ENCODE data around the gene ABI3.
A peak's percentile ranks its signal among the peaks of the same experiment; 100 is the strongest.

ABI3 gene

DNA sequence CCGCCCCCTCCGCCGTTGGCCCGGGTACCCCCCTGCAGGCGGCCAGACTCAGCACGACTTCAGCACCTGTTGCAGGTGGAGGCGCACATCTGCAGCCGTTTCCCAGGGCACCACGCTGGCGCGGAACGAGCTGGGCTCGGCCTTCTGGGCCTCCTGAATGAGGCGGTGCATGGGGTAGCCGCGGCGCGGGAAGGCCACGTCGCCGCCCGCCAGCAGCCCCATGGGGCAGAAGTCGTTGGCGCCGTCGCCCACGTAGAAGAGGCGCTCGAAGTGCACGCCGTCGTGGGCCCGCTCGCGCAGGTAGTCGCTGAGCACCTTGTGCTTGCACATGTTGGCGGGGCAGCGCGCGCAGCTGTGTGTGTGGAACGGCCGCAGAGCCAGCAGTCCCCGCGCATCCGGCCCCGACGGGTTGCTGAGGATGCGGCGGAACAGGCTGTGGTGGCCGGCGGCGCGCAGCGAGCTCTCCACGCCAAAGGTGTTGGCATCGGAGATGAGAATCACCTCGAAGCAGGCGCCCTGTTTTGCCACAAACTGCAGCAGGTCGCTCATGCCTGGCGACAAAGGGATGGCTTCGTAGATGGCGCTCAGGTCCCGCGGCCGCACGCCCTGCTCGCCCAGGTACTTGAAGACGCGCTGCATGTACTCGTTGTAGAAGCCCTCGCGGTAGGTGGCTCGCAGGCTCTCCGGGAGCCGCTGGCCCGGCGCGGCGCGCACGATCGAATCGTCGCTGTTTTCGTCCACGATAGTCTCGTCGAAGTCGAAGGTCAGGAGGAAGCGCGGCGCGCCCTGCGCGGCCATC, 13.9 kb downstream of the ABI3 start:
- no peak for DNase-seq

DNA sequence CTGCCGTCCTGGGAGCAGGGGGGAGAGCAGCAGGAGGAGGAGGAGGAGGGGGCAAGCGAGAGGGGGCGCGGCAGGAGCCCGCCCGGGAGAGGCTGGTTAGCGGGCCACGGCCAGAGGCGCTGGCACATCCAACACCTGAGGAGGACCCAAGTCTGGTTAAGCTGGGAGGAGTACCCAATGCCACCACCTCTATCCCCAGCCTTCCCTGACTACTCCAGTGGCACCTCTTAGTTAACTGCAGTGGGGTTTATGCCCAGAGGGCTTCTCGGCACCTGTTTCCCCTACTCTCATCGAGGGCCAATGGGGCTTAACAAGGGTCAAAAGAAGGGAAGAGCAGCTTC, 14.5 kb downstream of the ABI3 start:
- DNase-seq, result no peak

DNA sequence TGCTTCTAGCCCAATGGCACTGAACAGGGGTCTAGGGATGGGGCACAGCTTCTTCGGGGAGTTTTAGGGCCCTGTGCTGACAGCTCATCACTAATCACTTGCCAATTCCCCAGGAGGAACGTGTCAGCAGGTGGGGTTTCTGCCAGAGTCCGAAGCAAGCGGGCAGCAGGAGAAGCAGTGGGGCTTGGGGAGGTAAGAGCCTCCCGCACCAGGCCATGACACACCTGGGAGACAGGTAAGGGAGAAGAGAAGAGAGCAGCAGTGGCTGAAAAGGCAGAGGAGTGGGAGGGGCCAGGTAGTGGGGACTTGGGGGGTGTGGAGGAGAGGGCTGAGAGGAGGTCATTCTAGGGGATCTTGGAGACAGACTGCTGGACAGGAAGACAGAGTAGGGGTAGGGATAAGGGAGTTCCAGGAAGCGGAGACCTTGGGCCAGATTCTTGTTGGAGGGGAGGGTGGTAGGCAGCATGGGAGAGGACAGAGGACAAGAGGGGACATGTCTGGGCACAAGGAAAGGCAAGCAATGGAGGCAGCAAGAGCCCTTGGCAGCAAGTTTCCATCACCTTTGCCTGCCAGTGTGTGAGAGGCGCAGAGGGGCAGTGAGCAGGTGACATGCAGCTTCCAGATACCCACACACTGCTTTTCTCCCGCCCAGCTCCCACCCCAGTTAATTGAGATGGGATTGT, 15.2 kb downstream of the ABI3 start:
- DNase-seq, result no peak

DNA sequence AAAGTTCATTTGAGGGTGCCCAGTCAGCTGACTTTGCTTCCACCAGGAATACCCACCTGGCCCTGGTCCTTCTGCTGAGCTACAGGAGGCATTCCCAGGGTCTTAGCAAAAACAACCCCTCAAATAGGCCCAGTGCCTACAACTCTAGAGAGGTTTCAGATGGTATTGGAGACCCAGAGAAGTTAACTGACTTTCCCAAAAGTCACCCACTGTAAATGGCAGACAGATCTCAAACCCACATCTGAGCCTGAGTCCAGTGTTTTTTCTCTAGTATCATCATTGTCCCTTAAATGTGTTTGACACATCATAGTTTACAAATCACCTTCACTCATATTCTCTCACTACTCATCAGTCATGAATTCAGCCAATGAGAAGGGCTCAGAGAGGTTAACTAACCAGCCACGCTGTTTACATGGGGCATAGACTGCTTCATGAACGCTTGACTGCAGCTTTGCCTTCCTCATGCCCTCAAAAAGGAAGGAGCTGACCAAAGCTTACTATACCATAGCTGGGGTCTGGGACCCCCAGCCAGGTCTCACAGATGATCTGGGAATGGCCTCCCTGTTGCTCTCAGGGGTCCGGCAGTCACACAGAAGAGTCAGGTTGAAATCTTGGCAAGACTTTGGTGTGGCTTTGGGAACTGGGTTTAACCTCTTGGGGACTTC, 16.4 kb downstream of the ABI3 start:
- DNase-seq, result no peak

DNA sequence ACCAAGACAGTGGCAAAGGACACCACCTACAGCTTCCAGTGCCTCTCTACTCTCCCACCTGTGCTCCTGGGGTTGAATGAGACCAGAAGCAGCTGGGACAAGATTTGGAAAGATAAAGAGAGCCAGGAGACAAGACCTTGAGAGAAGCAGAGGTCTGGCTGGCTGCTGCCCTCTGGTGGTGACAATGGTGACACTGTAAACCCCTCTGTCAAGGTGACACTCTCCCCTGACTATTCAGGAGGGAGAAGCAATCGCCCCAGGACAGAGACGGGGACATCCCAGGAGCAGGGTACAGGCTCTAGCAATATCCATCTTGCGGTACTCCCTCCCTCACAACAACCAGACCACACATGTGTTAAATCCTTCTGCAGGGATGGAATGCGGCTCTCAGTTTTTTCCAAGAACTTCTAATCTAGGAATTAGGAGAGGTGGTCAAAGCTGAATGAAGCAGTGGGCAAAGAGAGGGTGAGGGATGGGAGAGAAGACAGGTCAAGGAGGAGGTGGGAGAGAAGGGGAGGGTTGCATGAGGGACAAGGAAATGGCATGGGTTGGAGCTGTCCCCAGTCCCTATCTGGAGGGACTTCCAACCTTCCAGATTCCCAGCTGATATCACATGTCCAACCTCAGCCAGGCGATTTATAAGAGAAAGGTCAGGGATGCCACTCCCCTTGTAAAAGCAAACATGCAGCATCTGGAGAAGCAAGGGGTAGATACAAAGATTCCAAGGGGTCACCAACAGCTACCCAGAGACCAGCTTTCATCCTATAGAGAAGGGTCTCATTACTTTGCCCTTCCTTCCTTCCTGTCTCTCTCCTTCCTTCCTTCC, 17.1 kb downstream of the ABI3 start:
- peak in 48 of 58 donors; percentile 4 to 83 (median 34) for DNase-seq

DNA sequence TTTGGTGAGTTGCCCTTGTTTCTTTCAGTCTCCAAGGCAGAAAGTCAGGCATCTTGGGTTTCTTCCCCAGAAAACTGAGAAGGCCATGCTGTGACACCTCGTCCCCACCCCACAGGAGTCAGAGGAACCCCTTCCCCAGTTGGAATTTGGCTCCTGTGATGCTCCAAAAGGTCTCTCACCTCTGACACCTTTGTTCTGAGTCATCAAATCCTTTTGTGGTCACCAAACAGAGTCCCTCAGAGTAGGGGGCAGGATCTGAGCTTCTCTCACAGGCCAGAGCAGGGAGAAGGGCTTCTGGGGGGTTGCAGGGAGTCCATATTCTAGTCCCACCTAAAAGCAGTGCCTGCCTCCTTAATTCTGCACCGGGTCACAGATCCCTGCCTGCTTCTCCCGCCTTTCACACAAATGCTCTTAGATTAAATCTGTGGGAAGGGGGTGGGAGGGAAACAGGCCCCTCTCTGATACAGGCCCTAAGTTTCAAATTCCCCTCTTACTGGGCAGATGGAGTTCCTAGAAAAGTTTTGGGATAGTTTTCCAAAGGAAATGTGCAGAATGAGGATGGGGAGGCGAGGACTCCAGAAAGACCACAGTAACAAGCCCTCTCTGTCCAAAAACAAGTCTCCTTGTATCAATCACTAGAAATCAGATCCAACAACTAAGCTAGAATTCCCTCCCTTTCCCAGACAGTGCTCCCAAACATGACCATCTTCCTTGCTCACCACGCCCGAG, 18.7 kb downstream of the ABI3 start:
- DNase-seq, result no peak

DNA sequence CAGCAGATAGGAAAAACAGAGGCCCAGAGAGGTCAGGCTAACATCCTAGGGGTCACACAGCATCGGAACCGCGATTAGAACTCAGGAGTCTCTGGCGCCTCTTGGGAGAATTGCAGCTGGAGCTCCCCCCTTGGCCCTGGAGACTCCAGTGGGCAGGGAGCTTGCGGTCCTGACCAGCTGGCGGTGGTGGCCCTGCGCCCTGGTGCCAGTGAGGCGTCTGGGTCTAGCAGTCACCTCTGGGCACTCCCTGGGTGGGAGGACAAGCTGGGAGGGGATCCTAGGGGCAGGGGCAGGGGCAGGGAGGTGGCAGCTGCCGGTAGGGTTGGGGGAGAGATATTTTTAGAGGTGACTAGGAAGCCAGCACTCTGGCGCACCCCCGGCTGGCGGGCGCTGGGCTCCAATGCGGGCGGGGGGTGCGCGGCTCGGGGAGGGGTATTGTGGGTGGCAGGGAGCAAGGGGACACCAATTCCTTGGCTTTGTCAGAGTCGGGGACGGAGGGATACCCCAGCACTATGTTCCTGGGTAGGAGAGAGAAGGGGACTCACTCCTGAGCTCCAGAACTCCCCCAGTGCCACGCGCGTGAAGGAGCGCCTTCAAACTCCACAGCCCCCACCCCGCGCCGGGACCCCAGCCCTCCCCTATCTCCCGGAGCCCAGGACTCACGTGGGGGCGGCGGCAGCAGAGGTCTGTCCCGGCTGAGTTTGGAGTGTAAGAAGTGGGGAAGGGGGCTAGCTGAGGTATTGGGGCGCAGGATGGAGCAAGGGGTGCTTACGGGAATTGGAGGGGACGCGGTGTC, 19.5 kb downstream of the ABI3 start:
- DNase-seq, result peak in 2 of 58 donors; percentile 31 to 69

DNA sequence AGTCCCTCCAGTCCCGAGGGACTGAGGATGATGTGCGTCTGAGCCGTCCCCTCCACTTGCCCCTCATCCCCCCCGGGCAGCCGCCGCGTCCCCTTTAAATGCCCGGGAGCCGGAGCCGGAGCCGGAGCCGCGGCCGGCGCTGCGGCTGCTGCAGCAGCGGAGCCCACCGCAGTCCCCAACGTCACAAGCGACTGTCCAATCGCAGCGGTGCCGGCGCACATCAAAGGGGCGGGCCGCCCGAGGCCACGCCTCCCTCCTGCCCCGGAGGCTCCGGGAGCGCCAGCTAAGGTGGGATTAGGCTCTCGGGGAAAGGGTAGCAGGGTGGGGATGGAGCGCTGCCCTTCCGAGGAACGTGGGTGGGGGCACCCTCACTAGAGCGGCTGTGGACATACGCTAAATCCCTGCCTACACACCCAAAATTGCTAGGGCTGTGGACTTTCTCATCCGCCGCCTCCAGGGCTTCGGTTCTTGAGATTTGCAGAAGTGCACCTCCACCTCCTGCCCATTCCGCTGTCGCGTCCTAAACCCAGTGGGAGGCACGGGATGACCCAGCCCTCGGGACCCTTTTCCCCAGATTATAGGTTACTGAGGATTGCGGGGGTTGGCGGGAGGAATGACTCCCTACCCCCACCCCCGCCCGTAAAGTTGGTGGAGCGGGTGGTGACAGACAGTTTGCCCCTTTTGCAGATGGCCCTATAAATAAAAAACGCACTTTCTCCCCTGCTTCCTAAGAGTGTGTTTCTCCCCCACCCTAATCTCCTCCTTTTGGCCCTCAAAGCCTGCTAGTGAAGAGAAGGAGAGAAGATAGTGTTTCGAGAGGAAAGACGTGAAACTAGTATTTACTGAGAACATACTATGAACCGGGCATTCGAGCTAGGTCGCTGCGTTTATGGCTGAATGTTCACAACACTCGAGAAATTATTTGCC, 20.4 kb downstream of the ABI3 start, which contains the start of gene PHOSPHO1:
Gene PHOSPHO1 (minus strand): TSS at position 152 of the 927 bp plus-strand sequence. CDS start 4,096 bp downstream, outside the sequence.
- peak in 57 of 58 donors; percentile 8 to 88 (median 74) for DNase-seq

DNA sequence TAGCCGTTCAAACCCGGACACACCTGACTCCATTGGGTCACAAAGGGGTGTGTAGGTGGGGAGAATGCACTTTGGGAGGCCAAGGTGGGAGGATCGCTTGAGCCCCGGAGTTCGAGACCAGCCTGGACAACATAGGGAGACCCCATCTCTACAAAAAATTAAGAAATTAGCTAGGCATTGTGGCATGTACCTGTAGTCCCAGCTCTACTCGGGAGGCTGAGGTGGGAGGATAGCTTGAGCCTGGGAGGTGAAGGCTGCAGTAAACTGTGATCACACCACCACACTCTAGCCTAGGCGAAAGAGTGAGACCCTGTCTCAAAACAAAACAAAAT, 21.0 kb downstream of the ABI3 start:
- no peak for DNase-seq

DNA sequence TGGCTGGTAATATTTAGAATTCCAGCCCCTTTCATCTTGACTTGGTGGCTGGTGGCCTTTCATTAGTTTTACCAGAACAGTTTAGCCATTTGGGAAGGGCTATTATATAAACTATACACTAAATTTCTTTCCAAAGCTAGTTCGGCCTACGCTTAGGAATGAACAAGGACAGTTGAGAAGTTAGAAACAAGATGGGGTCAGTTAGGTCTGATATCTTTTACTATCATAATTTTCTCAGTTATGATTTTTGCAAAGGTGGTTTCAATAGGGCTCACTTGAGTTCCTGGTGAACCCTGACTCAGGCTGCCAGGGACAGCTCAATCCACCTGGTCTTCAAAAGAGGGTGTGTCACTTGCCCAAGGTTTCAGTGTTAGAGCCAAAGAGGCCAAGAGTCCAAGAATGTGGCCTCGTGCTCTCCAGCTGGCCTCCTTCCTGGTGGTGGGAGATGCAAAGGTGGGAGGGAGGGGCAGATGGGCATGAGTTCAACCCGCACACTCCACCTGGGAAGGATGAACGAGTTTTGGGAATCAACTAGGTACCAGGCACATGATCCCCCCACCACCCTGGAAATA, 24.1 kb downstream of the ABI3 start:
- DNase-seq, result no peak

DNA sequence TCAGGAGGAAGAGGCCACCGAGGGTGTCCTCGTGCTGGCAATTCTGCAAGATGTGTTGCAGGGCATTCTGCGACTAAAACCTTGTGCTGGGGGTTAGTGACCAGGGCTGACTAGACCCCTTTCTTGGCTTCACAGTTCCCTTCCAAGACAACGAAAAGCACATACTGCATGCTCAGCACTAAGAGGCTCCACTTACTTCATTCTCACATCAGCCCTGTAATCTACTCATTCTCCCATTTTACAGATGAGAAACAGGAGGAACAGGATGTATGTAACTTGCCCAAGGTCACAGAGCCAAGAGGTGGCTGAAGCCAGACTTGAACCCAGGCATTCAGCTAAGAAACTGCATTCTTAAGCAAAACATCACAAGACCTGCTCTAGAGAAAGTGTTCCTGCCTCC, 25.4 kb downstream of the ABI3 start:
- DNase-seq, result no peak

DNA sequence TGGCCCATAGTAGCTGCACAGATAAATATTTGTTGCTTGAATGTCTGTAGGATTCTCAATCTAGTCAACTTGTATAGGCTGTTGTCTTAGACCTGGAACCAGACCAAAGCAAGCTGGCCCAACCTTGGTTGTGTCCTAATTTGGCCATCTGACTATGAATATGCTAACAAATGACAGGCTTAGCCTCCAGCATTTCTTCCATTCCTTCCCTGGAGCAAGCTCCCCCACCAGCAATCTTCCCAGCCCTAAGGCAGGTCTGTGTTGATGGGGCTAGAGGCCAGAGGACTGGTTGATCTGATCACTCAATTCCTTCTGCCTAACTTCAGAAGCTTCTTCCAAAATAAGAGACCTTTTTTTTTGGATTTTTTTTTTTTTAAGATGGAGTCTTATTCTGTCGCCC, 29.5 kb downstream of the ABI3 start:
- DNase-seq, result no peak

DNA sequence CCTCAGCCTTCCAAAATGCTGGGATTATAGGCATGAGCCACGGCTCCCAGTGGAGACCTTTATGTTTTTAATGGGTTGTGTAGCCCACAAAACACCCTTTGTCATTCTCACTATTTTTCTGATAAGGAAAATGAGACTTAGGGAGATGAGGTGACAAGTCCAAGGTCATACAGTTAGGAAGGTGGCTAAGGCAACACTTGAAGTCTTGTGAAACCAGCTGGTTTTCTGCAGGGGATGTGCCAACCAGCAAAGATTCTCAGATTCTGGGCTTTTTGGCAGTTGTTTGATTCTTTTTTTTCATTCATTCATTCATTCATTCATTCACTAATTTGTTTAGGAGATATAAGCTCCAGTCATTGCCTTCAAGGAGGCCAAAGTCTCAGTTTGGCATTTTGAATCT, 30.1 kb downstream of the ABI3 start:
- no peak for DNase-seq

DNA sequence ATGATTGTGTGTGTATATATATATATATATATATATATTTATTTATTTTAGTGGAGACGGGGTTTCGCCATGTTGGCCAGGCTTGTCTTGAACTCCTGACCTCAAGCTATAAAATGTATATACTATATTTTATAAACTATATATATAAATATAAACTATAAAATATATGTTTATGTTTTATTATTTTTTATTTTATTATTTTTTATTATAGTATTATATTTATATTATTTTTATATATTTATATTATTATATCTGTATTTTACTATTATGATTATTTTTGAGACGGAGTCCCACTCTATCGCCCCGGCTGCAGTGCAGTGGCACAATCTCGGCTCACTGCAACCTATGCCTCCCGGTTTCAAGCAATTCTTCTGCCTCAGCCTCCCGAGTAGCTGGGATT, 30.5 kb downstream of the ABI3 start:
- no peak for DNase-seq

DNA sequence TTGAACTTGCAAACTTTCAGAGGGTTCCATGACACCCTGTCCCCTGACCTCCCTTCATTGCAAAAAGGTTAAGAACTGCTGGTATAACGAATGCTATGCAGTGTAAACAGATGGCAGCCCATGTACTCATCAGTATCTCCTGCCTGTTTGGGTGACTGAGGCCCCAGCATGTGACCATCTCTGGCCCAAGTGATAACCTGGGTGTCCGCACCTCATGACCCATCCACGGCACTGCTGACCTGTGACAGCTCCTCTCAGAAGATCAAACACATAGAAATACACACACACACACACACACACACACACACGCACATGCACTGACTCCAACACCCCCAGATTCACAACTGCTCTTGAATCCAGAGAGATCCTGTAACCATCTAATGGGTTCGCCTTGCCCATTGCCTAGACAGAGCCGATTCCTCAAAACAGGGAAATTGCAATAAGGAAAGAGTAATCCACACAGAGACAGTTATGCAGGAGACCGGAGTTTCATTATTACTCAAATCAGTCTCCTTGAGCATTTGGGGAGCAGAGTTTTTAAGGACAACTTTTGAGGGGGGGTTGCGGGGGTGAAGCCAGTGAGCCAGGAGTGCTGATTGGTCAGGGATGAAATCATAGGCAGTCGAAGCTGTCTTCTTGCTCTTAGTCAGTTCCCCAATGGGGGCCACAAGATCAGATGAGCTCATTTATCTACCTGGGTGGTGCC, 31.3 kb downstream of the ABI3 start:
- no peak for DNase-seq

DNA sequence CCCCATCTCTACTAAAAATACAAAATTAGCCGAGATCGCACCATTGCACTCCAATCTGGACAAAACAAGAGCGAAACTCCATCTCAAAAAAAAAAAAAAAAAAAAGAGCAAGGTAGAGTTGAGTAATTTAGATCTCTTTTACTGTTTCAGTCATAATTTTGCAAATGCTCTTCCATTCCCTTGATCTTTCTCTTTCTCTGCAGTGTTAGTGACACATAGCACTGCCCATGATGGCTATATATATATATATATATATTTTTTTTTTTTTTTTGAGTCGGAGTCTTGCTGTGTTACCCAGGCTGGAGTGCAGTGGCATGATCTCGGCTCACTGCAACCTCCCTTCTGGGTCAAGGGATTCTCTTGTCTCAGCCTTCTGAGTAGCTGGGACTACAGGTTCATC, 32.3 kb downstream of the ABI3 start:
- no peak for DNase-seq

DNA sequence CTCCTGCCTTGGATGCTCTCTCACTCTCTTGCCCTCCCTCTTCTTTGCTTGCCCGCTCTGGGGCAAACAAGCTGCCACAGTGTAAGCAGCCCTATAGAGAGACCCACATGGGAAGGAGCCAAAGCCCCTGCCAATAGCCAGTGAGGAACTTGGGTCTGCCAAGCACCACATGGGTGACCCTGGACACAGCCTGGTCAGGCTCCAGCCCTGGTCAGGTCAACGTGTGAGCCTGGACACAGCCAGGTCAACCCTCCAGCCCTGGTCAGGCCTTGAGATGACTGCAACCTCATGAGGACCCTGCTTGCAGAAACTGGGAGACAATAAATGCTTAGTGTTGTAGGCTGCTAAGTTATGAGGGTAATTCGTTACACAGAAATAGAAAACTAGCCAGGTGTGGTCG, 34.3 kb downstream of the ABI3 start:
- no peak for DNase-seq

DNA sequence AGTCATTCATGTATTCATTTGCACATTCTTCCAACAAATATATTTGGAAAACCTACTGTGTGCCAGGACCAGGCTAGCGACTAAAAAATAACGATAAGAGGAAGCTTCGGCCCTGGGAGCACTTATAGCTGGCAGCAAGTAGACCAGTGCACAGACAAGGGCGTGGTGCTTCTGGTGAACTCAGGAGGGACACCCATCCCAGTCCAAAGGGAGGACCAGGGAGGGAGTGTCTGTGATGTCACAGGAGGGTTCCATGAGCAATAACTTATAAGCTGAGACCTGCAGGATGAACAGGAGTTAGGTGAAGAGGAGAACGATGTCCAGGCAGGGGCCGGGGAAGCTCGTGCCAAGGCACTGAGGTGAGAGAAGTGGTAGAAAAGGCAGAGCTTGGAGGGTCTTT, 37.4 kb downstream of the ABI3 start:
- no peak for DNase-seq

Data from anterior cingulate cortex (tissue), 58 donors.